SJSA1 (cell line): ENCODE data around the gene FMO2. TPM values are rescaled to one million over a fixed set of nuclear protein-coding genes. Genes with fewer than 3 reads are reported as not detected.

ENCODE experiments used
- DNase-seq, 2 experiments: peaks; one replicate each; pipeline ENCODE4 v3.0.0-alpha.2; 2015 to 2020; ENCODE audit warnings: low spot score in 2 of 2, low read depth in 1 of 2
- H3K27ac ChIP-seq: fragments of 250-450 bp; sonication (Bioruptor Pico); 2 replicates; pipeline ENCODE4 v1.5.1; 2020; ENCODE audit warnings: mild to moderate bottlenecking, moderate library complexity
- H3K27me3 ChIP-seq: fragments of 250-450 bp; sonication (Bioruptor Pico); replicated peaks from 2 replicates; pipeline ENCODE4 v1.5.1; 2020; ENCODE audit warnings: mild to moderate bottlenecking, moderate library complexity
- H3K36me3 ChIP-seq: fragments of 250-450 bp; sonication (Bioruptor Pico); 2 replicates; pipeline ENCODE4 v1.5.1; 2020; ENCODE audit warnings: mild to moderate bottlenecking
- H3K4me1 ChIP-seq: fragments of 250-450 bp; sonication (Bioruptor Pico); replicated peaks from 2 replicates; pipeline ENCODE4 v1.6.1; 2021; ENCODE audit warnings: mild to moderate bottlenecking
- H3K4me3 ChIP-seq: fragments of 250-450 bp; sonication (Bioruptor Pico); 2 replicates; pipeline ENCODE4 v1.5.1; 2020; ENCODE audit warnings: mild to moderate bottlenecking
- H3K9me3 ChIP-seq: fragments of 250-450 bp; sonication (Bioruptor Pico); replicated peaks from 2 replicates; pipeline ENCODE4 v1.5.1; 2020; ENCODE audit warnings: mild to moderate bottlenecking
- total RNA-seq: library from RNA; depleted of rRNA; stranded (reverse); fragments of >200 nt; shearing (Covaris generic); gene quantifications from 2 replicates; pipeline ENCODE4 v1.2.3, GENCODE V29; 2014; rRNA removed

Gene FMO2, protein sequence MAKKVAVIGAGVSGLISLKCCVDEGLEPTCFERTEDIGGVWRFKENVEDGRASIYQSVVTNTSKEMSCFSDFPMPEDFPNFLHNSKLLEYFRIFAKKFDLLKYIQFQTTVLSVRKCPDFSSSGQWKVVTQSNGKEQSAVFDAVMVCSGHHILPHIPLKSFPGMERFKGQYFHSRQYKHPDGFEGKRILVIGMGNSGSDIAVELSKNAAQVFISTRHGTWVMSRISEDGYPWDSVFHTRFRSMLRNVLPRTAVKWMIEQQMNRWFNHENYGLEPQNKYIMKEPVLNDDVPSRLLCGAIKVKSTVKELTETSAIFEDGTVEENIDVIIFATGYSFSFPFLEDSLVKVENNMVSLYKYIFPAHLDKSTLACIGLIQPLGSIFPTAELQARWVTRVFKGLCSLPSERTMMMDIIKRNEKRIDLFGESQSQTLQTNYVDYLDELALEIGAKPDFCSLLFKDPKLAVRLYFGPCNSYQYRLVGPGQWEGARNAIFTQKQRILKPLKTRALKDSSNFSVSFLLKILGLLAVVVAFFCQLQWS
- total RNA-seq = not detected in 2 replicates

DNA sequence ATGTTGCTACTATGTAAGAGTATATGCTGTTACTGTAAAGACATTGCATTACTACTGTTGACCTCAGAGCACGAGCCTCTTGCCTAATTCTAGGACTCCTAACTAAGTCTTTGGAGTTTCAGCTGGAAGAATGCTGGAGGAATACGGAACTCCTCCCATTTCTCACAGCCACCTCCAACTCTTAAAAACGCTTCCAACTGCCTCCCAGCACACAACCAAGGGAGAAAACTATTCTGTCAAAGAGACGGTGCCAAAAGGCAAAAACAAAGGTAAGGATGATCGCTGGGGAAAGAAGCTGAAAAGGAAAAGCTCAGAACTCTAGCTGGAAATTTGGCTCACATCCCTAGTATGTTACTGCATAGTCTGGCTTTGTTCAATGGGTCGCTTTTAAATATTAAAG lies at the start of gene FMO2:
TSS of gene FMO2 (plus strand) at position 210 of the 400 bp plus-strand sequence. CDS start 414 bp downstream, outside the sequence.
- no peaks in the 10 kb centered on the region for H3K9me3 ChIP-seq
- no peak within 1 kb of the TSS for H3K4me3 ChIP-seq
- H3K36me3 ChIP-seq = no peaks in the 10 kb centered on the region
- H3K4me1 ChIP-seq = no peaks in the 10 kb centered on the region
- DNase-seq = no peak
- no peaks in the 10 kb centered on the region for H3K27me3 ChIP-seq
- no peak within 1 kb of the TSS for H3K27ac ChIP-seq

- DNase-seq = no peak
- Histone ChIP-seq H3K27me3 (no peaks in the 10 kb centered on the region), H3K27ac (no peak overlapping the region), H3K9me3 (no peaks in the 10 kb centered on the region), H3K36me3 (no peaks in the 10 kb centered on the region), H3K4me3 (no peak overlapping the region), H3K4me1 (peaks cover 27% of the 10 kb centered on the region)
These were observed 47.5 kb upstream of the FMO2 start for GRCh38 chr1:171137580-171137979.

DNA sequence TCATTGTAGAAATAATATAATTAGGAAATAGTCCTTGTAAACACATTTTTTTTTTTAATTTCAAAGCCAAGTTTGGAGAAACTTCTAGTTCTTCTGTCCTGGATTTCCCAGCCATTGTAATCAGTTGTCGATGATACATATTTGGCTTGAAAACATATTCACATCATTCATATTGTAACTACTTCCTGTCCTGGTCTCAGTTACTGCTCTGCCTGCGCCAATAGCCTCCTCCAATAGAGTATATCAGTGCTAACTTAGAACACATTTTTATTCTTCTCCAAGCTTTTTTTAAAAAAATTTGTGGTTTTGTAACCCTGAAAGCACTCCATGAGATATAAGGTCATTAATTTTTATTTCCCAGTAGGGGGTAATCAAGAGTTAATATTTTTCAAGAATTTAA lies 46.1 kb upstream of the FMO2 start:
- no peaks in the 10 kb centered on the region for H3K27me3 ChIP-seq
- H3K9me3 ChIP-seq = no peaks in the 10 kb centered on the region
- H3K27ac ChIP-seq = no peak overlapping the region
- no peak overlapping the region for H3K4me3 ChIP-seq
- no peaks in the 10 kb centered on the region for H3K36me3 ChIP-seq
- peaks cover 36% of the 10 kb centered on the region for H3K4me1 ChIP-seq
- DNase-seq = no peak

DNA sequence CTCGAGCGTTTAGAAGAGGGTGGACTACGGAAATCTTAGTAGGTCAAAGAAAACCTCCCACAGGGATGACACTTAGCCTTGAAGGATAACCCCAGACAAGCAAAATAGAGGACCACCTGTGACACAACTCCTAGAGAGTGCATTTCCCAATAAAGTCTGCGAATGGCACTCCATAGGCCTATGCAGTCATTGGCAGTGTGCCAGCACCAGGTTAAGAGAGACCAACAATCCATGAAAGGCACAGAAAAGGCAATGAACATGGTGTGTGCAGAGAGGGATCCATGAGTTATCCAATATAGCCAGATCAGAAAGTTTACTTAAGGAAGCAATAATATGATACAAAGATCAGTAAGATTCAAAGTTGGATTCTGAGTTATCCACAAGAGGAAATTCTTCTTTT lies 45.2 kb upstream of the FMO2 start:
- no peaks in the 10 kb centered on the region for H3K36me3 ChIP-seq
- no peak overlapping the region for H3K27ac ChIP-seq

DNA sequence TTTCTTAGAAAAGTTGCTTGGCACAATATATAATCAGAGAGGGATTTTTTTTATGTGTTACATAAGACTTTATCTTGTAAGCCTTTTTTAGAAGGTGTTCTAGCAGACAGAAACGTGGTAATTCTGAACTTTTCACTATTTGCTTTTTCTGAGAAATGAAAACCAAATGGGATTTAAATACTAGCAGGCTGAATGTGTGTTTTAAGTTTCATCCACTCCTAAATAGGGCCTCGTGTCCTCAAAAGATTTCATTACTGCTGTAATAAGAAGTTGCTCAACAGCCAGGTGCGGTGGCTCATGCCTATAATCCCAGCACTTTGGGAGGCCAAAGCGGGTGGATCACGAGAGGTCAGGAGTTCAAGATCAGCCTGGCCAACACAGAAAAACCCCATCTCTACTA lies 44.7 kb upstream of the FMO2 start:
- peaks cover 31% of the 10 kb centered on the region for H3K4me1 ChIP-seq
- no peaks in the 10 kb centered on the region for H3K9me3 ChIP-seq
- H3K27me3 ChIP-seq = no peaks in the 10 kb centered on the region
- no peak for DNase-seq
- no peak overlapping the region for H3K4me3 ChIP-seq
- no peaks in the 10 kb centered on the region for H3K36me3 ChIP-seq
- H3K27ac ChIP-seq = no peak overlapping the region

More for the DNA sequence above, 45.2 kb upstream of the FMO2 start:
- Histone ChIP-seq H3K27me3 (no peaks in the 10 kb centered on the region), H3K9me3 (no peaks in the 10 kb centered on the region), H3K4me1 (peaks cover 31% of the 10 kb centered on the region), H3K4me3 (no peak overlapping the region)
- DNase-seq = no peak

DNA sequence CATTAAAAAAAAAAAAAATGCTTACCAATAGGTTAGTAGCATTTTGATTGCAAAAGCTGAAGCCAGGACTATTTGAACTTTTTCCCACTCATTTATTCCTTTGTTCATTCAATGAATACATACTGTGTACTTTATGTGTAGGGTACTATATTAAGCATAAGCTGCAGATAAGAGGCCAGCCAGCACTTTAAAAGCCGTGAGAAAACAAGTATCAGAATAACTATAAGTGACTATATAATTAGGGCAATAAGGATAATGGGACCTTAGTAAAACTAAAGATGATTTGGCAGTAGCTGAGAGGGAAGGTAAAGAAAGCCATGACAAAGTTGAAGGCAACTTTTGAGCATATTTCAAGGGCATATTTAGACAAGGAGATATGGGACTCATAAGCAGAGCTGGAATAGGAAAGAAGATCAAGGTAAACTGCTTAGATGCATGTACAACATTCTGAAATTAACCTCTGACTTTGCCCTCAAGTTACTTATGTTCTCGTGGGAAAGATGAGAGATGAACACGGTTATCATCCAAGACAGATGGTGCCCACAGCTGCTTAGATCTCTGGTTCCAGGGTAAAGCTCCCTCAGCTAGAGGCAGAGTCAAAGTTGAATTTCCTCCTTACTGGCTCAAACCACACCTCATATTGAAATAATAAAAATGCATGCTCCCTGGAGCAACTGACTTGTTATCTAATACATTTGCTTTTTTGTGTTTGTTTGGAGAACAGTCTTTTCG lies 44.0 kb upstream of the FMO2 start:
- no peaks in the 10 kb centered on the region for H3K36me3 ChIP-seq
- H3K4me3 ChIP-seq = no peak overlapping the region
- H3K27ac ChIP-seq = peak overlapping the region; percentile 24
- no peaks in the 10 kb centered on the region for H3K27me3 ChIP-seq
- H3K4me1 ChIP-seq = peaks cover 31% of the 10 kb centered on the region
- no peaks in the 10 kb centered on the region for H3K9me3 ChIP-seq
- no peak for DNase-seq

DNA sequence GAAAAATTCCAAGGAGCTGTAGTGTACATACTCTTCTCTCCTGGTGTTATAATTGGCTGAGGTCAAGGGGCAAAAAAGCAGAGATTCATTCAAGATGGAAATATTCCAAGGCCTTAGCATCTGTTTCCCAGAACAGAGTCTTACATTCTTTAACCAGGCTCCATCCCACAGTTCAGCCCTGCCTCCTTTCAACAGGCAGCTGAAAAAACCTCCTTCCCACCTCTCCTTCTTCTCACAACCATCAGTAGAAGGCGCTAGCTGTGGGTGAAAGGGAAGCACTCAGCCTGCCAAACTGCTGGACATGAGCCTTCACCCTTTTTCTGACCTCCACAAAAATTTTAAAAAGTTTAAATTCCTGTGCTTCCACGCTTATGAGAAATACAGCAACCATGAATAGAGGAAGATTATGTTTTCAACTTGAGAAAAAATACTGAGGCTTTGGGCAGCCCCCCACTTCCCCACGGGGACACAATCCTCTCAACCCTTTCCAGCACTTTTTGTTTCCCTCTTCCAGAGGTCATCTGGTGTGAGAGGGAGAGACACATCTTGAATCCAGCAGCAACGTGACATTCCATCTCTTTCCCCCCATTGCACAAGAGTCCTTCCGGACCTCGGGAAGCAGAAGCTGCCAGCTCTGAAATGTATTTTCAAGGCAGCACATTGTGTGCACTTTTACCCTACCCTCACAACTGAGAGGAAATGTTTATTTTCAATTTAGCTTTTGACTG lies 43.2 kb upstream of the FMO2 start:
- DNase-seq = peak; percentile 48 to 76
- peak overlapping the region; percentile 74 for H3K27ac ChIP-seq
- H3K36me3 ChIP-seq = no peaks in the 10 kb centered on the region
- no peak overlapping the region for H3K4me3 ChIP-seq
- peaks cover 31% of the 10 kb centered on the region for H3K4me1 ChIP-seq
- no peaks in the 10 kb centered on the region for H3K27me3 ChIP-seq
- H3K9me3 ChIP-seq = no peaks in the 10 kb centered on the region

- DNase-seq = peak; percentile 49 to 78
- Histone ChIP-seq H3K4me1 (peaks cover 31% of the 10 kb centered on the region), H3K4me3 (no peak overlapping the region)
These were observed 42.4 kb upstream of the FMO2 start for GRCh38 chr1:171142416-171143385.

GRCh38 chr1:171150156-171150555 lies 34.9 kb upstream of the FMO2 start:
- no peaks in the 10 kb centered on the region for H3K27me3 ChIP-seq
- H3K9me3 ChIP-seq = no peaks in the 10 kb centered on the region
- no peaks in the 10 kb centered on the region for H3K36me3 ChIP-seq
- H3K27ac ChIP-seq = no peak overlapping the region
- no peak for DNase-seq
- no peaks in the 10 kb centered on the region for H3K4me1 ChIP-seq
- no peak overlapping the region for H3K4me3 ChIP-seq

More at GRCh38 chr1:171142416-171143385, 42.4 kb upstream of the FMO2 start:
- H3K36me3 ChIP-seq = no peaks in the 10 kb centered on the region
- no peaks in the 10 kb centered on the region for H3K9me3 ChIP-seq
- H3K27me3 ChIP-seq = no peaks in the 10 kb centered on the region
- H3K27ac ChIP-seq = peak overlapping the region; percentile 74

DNA sequence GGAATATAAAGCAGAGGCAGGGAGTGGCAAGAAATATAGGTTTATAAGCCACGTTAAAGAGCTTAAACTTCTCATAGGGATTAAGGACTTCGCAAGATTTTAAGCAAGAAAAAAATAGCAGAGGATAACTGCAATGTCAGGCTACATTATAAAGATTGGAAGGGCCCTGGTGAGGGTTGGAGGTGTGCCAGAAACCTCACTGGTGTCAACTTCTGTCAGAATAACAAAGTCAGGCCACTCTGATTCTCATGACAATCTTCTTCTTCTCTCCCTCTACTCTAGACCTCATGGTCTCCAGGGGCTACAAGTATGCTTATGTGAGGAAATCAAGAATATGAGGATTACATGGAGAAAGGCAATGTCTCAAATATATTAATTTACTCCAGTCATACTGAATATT lies 32.6 kb upstream of the FMO2 start:
- H3K4me1 ChIP-seq = no peaks in the 10 kb centered on the region
- H3K4me3 ChIP-seq = no peak overlapping the region
- DNase-seq = no peak
- H3K27ac ChIP-seq = no peak overlapping the region
- no peaks in the 10 kb centered on the region for H3K36me3 ChIP-seq
- no peaks in the 10 kb centered on the region for H3K9me3 ChIP-seq
- no peaks in the 10 kb centered on the region for H3K27me3 ChIP-seq

- Histone ChIP-seq H3K4me1 (no peaks in the 10 kb centered on the region), H3K27me3 (no peaks in the 10 kb centered on the region), H3K36me3 (no peaks in the 10 kb centered on the region), H3K4me3 (no peak overlapping the region), H3K9me3 (no peaks in the 10 kb centered on the region), H3K27ac (no peak overlapping the region)
- no peak for DNase-seq
These were observed 29.6 kb upstream of the FMO2 start for GRCh38 chr1:171155484-171155883.

- DNase-seq = no peak
- H3K4me1 ChIP-seq = no peaks in the 10 kb centered on the region
These were observed 27.0 kb upstream of the FMO2 start for GRCh38 chr1:171158096-171158495.

DNA sequence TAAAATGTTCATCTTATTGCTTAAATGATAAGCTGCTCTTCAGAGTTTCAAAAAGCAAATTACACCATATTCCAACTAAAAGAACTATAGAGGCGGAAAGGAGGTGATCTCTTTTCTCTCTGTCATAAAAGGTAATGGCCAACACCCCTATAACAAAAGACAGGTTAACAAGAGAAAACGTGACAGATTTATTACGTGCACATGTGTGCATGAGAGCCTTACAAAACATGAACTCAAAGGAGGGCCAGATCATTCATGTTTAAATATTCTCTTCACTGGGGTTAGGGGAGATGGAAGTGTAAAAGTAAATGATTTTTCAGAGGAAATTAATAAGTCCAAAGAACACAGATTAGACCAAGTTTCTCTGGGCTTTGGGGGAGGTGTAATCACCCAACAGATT lies 26.5 kb upstream of the FMO2 start:
- no peak for DNase-seq
- no peaks in the 10 kb centered on the region for H3K9me3 ChIP-seq
- H3K4me1 ChIP-seq = no peaks in the 10 kb centered on the region
- no peaks in the 10 kb centered on the region for H3K36me3 ChIP-seq
- no peak overlapping the region for H3K27ac ChIP-seq
- no peak overlapping the region for H3K4me3 ChIP-seq
- no peaks in the 10 kb centered on the region for H3K27me3 ChIP-seq

More at GRCh38 chr1:171158096-171158495, 27.0 kb upstream of the FMO2 start:
- H3K36me3 ChIP-seq = no peaks in the 10 kb centered on the region
- H3K27ac ChIP-seq = no peak overlapping the region
- no peak overlapping the region for H3K4me3 ChIP-seq
- no peaks in the 10 kb centered on the region for H3K9me3 ChIP-seq
- H3K27me3 ChIP-seq = no peaks in the 10 kb centered on the region
